Peyer's patch (tissue), 4 donors: ENCODE measurements around the gene OSBPL10.

Experiments used
- POLR2A ChIP-seq, 2 donors: fragments of 450-650 bp; IDR thresholded peaks; one replicate each; pipeline ENCODE4 v1.5.1; 2017; ENCODE audit warnings: antibody characterized with exemption in 2 of 2, mild to moderate bottlenecking in 2 of 2, moderate library complexity in 2 of 2
- TF ChIP-seq, protein P1 (sequence below), 6 experiments: fragments of 450-650 bp in 4 of 6; fragments of 200-600 bp in 2 of 6; sonication (generic) in 1 of 6; IDR thresholded peaks; one replicate each; pipeline ENCODE4 v1.5.1; 2017 to 2019; ENCODE audit warnings: antibody characterized with exemption in 6 of 6, mild to moderate bottlenecking in 3 of 6, moderate library complexity in 1 of 6

DNA sequence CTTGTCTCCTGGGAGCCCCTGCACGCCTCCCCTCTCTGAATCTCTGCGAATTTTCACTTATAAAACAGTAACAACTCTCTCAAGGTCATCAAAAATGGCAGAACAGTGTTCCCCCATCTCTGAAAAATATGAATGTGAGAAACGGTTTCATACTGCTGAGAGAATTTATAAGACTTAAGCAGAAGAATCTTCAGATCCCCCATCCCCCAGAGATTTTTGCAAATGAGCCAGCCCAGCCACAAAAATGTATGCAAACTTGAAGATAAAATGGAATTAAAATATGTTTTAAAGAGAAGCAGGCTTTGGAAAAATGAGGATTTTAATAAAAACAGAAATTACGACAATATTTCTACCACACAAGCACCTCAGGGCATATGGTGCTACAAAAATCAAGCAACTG is 275.3 kb downstream of the OSBPL10 start:
- no peak for TF ChIP-seq POLR2A (IDR thresholded peaks at IDR 0.05)
- TF ChIP-seq, protein P1, sequence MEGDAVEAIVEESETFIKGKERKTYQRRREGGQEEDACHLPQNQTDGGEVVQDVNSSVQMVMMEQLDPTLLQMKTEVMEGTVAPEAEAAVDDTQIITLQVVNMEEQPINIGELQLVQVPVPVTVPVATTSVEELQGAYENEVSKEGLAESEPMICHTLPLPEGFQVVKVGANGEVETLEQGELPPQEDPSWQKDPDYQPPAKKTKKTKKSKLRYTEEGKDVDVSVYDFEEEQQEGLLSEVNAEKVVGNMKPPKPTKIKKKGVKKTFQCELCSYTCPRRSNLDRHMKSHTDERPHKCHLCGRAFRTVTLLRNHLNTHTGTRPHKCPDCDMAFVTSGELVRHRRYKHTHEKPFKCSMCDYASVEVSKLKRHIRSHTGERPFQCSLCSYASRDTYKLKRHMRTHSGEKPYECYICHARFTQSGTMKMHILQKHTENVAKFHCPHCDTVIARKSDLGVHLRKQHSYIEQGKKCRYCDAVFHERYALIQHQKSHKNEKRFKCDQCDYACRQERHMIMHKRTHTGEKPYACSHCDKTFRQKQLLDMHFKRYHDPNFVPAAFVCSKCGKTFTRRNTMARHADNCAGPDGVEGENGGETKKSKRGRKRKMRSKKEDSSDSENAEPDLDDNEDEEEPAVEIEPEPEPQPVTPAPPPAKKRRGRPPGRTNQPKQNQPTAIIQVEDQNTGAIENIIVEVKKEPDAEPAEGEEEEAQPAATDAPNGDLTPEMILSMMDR (IDR thresholded peaks at IDR 0.05): no peak
